Transverse colon (tissue), 4 donors: ENCODE data around the gene OSTN.

Source experiments
- POLR2A ChIP-seq: fragments of 450-650 bp; IDR thresholded peaks from one replicate; pipeline ENCODE4 v1.6.1; 2016; ENCODE audit warnings: antibody characterized with exemption, mild to moderate bottlenecking, moderate library complexity
- POLR2AphosphoS5 ChIP-seq, 3 donors: sonication (generic); formaldehyde crosslinking; IDR thresholded peaks; one replicate each; pipeline ENCODE4 v1.6.1; 2016; ENCODE audit warnings: antibody characterized with exemption in 3 of 3
- TF ChIP-seq, protein P1 (sequence below), 5 experiments: fragments of 200-600 bp in 3 of 5; fragments of 450-650 bp in 2 of 5; sonication (generic) in 3 of 5; IDR thresholded peaks; 1 replicate in 2 of 5; 2 replicates in 3 of 5; pipeline ENCODE4 v1.5.1; 2016 to 2017; ENCODE audit warnings: antibody characterized with exemption in 5 of 5, inconsistent platforms in 3 of 5, mild to moderate bottlenecking in 2 of 5, moderate library complexity in 1 of 5

DNA sequence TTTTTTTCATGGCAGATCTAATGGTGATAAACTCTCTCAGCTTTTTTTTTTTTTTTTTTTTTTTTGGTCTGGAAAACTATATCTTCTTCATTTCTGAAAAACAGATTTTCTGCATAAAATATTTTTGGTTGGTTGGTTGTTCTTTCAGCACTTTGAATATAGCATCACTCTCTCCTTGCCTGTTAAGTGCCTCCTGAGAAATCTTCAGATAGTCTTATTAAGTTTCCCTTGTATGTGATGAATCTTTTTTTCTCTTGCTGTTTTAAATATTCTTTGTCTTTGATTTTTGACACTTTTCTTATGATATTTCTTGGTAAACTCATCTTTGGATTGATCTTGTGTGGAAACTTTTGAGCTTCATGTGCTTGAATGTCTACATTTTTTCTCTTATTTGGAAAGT, 44.2 kb upstream of the OSTN start:
- TF ChIP-seq POLR2AphosphoS5 (IDR thresholded peaks at IDR 0.05) = no peak
- TF ChIP-seq, protein P1, sequence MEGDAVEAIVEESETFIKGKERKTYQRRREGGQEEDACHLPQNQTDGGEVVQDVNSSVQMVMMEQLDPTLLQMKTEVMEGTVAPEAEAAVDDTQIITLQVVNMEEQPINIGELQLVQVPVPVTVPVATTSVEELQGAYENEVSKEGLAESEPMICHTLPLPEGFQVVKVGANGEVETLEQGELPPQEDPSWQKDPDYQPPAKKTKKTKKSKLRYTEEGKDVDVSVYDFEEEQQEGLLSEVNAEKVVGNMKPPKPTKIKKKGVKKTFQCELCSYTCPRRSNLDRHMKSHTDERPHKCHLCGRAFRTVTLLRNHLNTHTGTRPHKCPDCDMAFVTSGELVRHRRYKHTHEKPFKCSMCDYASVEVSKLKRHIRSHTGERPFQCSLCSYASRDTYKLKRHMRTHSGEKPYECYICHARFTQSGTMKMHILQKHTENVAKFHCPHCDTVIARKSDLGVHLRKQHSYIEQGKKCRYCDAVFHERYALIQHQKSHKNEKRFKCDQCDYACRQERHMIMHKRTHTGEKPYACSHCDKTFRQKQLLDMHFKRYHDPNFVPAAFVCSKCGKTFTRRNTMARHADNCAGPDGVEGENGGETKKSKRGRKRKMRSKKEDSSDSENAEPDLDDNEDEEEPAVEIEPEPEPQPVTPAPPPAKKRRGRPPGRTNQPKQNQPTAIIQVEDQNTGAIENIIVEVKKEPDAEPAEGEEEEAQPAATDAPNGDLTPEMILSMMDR (IDR thresholded peaks at IDR 0.05) = no peak
- TF ChIP-seq POLR2A = no peak
